GM23338 (cell line): Measurements from ENCODE around the gene LGALS1. TPM values are rescaled to one million over a fixed set of nuclear protein-coding genes. Genes with fewer than 3 reads are reported as not detected.

Experiments used
- ATAC-seq: fragments of 200-7000 bp; cut with Tn5 transposase; 3 replicates; pipeline ENCODE4 v1.9.1; 2020
- DNase-seq: peaks from one replicate; pipeline ENCODE4 v3.0.0-alpha.2; 2015; ENCODE audit warnings: low spot score
- H2AFZ ChIP-seq: fragments of 200-600 bp; sonication (generic); 2 replicates; pipeline ENCODE4 v1.8.0; 2016; ENCODE audit warnings: antibody characterized with exemption, mild to moderate bottlenecking, moderate library complexity
- H3F3A ChIP-seq: fragments of 200-600 bp; sonication (generic); replicated peaks from 2 replicates; pipeline ENCODE4 v1.8.0; 2017; ENCODE audit warnings: antibody characterized with exemption, mixed run types, low read depth
- H3K27ac ChIP-seq: fragments of 200-600 bp; sonication (generic); 2 replicates; pipeline ENCODE4 v1.6.1; 2016; ENCODE audit warnings: low read depth
- H3K27me3 ChIP-seq: fragments of 200-600 bp; sonication (generic); 2 replicates; pipeline ENCODE4 v1.8.0; 2016; ENCODE audit warnings: mild to moderate bottlenecking, mixed run types, moderate library complexity; ENCODE audit not compliant: insufficient read depth
- H3K36me3 ChIP-seq: fragments of 200-600 bp; sonication (generic); 2 replicates; pipeline ENCODE4 v1.8.0; 2016; ENCODE audit warnings: mild to moderate bottlenecking; ENCODE audit not compliant: insufficient read depth
- H3K4me1 ChIP-seq: fragments of 200-600 bp; sonication (generic); 2 replicates; pipeline ENCODE4 v1.8.0; 2016; ENCODE audit warnings: mild to moderate bottlenecking, moderate library complexity; ENCODE audit not compliant: insufficient read depth
- H3K4me2 ChIP-seq: fragments of 200-600 bp; sonication (generic); 2 replicates; pipeline ENCODE4 v1.7.1; 2017; ENCODE audit warnings: mixed run types
- H3K4me3 ChIP-seq: fragments of 200-600 bp; sonication (generic); 2 replicates; pipeline ENCODE4 v1.6.1; 2016; ENCODE audit warnings: mixed run types
- H3K79me2 ChIP-seq: fragments of 200-600 bp; sonication (generic); replicated peaks from 2 replicates; pipeline ENCODE4 v1.8.0; 2017; ENCODE audit warnings: mild to moderate bottlenecking; ENCODE audit not compliant: insufficient read depth
- H3K9me2 ChIP-seq: fragments of 200-600 bp; sonication (generic); 2 replicates; pipeline ENCODE4 v1.8.0; 2017; ENCODE audit not compliant: insufficient read depth
- H4K20me1 ChIP-seq: fragments of 200-600 bp; sonication (generic); replicated peaks from 2 replicates; pipeline ENCODE4 v1.8.0; 2017; ENCODE audit warnings: mild to moderate bottlenecking; ENCODE audit not compliant: insufficient read depth
- H3K27ac Mint-ChIP-seq: 2 replicates; pipeline ENCODE4 v1.8.0; 2020; ENCODE audit warnings: inconsistent platforms, mild to moderate bottlenecking, moderate library complexity, mixed read lengths
- H3K27me3 Mint-ChIP-seq: 3 replicates; pipeline ENCODE4 v1.8.0; 2022; ENCODE audit warnings: low read depth, mild to moderate bottlenecking, moderate library complexity, mixed read lengths, inconsistent platforms; ENCODE audit not compliant: insufficient read depth, poor library complexity
- H3K36me3 Mint-ChIP-seq: 3 replicates; pipeline ENCODE4 v1.8.0; 2021; ENCODE audit warnings: low read depth, mild to moderate bottlenecking, inconsistent platforms, moderate library complexity, mixed read lengths
- H3K4me1 Mint-ChIP-seq: 3 replicates; pipeline ENCODE4 v1.8.0; 2020; ENCODE audit warnings: mild to moderate bottlenecking, inconsistent platforms, mixed read lengths
- H3K4me3 Mint-ChIP-seq: 3 replicates; pipeline ENCODE4 v1.8.0; 2021; ENCODE audit warnings: moderate library complexity, mild to moderate bottlenecking, inconsistent platforms, mixed read lengths
- H3K9me3 Mint-ChIP-seq: 3 replicates; pipeline ENCODE4 v1.8.0; 2020; ENCODE audit warnings: moderate library complexity, mild to moderate bottlenecking, inconsistent platforms, mixed read lengths
- CREB1 ChIP-seq: fragments of 250-450 bp; sonication (Bioruptor Pico); IDR thresholded peaks from 2 replicates; pipeline ENCODE4 v1.5.0; 2020; ENCODE audit warnings: low read depth, mild to moderate bottlenecking, moderate library complexity
- CTCF ChIP-seq, 2 experiments: fragments of 200-600 bp in 1 of 2; sonication (generic) in 1 of 2; conservative IDR thresholded peaks; 2 replicates each; pipeline versions ENCODE4 v1.5.1 to v1.6.1; 2016 to 2017; ENCODE audit warnings: antibody characterized with exemption in 2 of 2, low read depth in 2 of 2, mild to moderate bottlenecking in 2 of 2, moderate library complexity in 1 of 2
- ETS1 ChIP-seq: IDR thresholded peaks from 2 replicates; pipeline ENCODE4 v1.6.1; 2016; ENCODE audit warnings: antibody characterized with exemption
- EZH2 ChIP-seq: fragments of 200-600 bp; sonication (generic); IDR thresholded peaks from one replicate; pipeline ENCODE4 v1.8.0; 2017; ENCODE audit warnings: antibody characterized with exemption, mild to moderate bottlenecking, low read depth; ENCODE audit not compliant: unreplicated experiment
- EZH2phosphoT487 ChIP-seq: fragments of 200-600 bp; sonication (generic); IDR thresholded peaks from one replicate; pipeline ENCODE4 v1.8.1; 2018; ENCODE audit warnings: antibody characterized with exemption; ENCODE audit not compliant: unreplicated experiment
- JUNB ChIP-seq: IDR thresholded peaks from one replicate; pipeline ENCODE4 v1.6.1; 2016; ENCODE audit warnings: antibody characterized with exemption; ENCODE audit not compliant: unreplicated experiment
- NANOG ChIP-seq: IDR thresholded peaks from 2 replicates; pipeline ENCODE4 v1.6.1; 2016; ENCODE audit warnings: antibody characterized with exemption, borderline replicate concordance
- POLR2AphosphoS5 ChIP-seq: IDR thresholded peaks from 2 replicates; pipeline ENCODE4 v1.6.1; 2016; ENCODE audit warnings: antibody characterized with exemption, low read depth
- REST ChIP-seq: IDR thresholded peaks from one replicate; pipeline ENCODE4 v1.6.1; 2018; ENCODE audit warnings: antibody characterized with exemption; ENCODE audit not compliant: unreplicated experiment
- STAT1 ChIP-seq: IDR thresholded peaks from one replicate; pipeline ENCODE4 v1.6.1; 2016; ENCODE audit warnings: antibody characterized with exemption; ENCODE audit not compliant: unreplicated experiment
- ZNF114 ChIP-seq: fragments of 250-450 bp; sonication (Bioruptor Pico); IDR thresholded peaks from 2 replicates; pipeline ENCODE4 v1.5.0; 2020; ENCODE audit warnings: mild to moderate bottlenecking, moderate library complexity
- ZNF331 ChIP-seq: fragments of 250-450 bp; sonication (Bioruptor Pico); IDR thresholded peaks from 2 replicates; pipeline ENCODE4 v1.5.0; 2020; ENCODE audit warnings: low read depth, mild to moderate bottlenecking, moderate library complexity
- ZNF462 ChIP-seq: fragments of 250-450 bp; sonication (Bioruptor Pico); IDR thresholded peaks from 2 replicates; pipeline ENCODE4 v1.5.0; 2020; ENCODE audit warnings: mild to moderate bottlenecking, moderate library complexity
- polyA plus RNA-seq: library from polyadenylated mRNA; unstranded; fragments of >200 nt; fragmentation: Nextera tagmentation; extraction: Ambion mirVana; gene quantifications from 2 replicates; pipeline ENCODE4 v1.2.1, GENCODE V29; 2016
- total RNA-seq: library from RNA; depleted of rRNA; stranded (reverse); fragments of >200 nt; shearing (Covaris generic); gene quantifications from 2 replicates; pipeline ENCODE4 v1.2.3, GENCODE V29; 2014

LGALS1 gene
- total and polyA plus RNA-seq, 2 experiments from 2014 or later = 31.2 to 62.5 TPM

- Histone ChIP-seq H3K27ac (peak overlapping the region; percentile 90), H3K36me3 (no peaks in the 10 kb centered on the region), H3K4me3 (peak overlapping the region; percentile 49), H3K27me3 (no peaks in the 10 kb centered on the region), H3K79me2 (no peaks in the 10 kb centered on the region), H4K20me1 (no peaks in the 10 kb centered on the region; the same call in 1 of the 2 replicates), H3K9me2 (no peaks in the 10 kb centered on the region), H2AFZ (no peak overlapping the region), H3F3A (peaks cover 26% of the 10 kb centered on the region), H3K4me2 (peak overlapping the region; percentile 79), H3K4me1 (peaks cover 27% of the 10 kb centered on the region)
- peaks cover 33% of the 10 kb centered on the region for H3K4me1 Mint-ChIP-seq
- H3K36me3 Mint-ChIP-seq = no peaks in the 10 kb centered on the region
- DNase-seq = no peak
- H3K27me3 Mint-ChIP-seq = peaks cover 20% of the 10 kb centered on the region
- no peak for ATAC-seq
- H3K27ac Mint-ChIP-seq = peak overlapping the region; percentile 87
- no peak for TF ChIP-seq CREB1
- no peak for TF ChIP-seq ETS1
- no peak for TF ChIP-seq CTCF (conservative IDR thresholded peaks at IDR 0.05; ENCODE audit: low read depth in 2 of 2)
- TF ChIP-seq POLR2AphosphoS5 = no peak
- no peak for TF ChIP-seq NANOG
- TF ChIP-seq ZNF114 (CRISPR knock-in tag) = no peak
- no peak for TF ChIP-seq EZH2phosphoT487
- TF ChIP-seq REST = no peak
- TF ChIP-seq ZNF331 (CRISPR knock-in tag) = no peak
- no peak for TF ChIP-seq JUNB
- TF ChIP-seq EZH2 = no peak
- TF ChIP-seq STAT1 = no peak
- TF ChIP-seq ZNF462 (CRISPR knock-in tag) = no peak
- no peaks in the 10 kb centered on the region for H3K9me3 Mint-ChIP-seq
- H3K4me3 Mint-ChIP-seq = no peak overlapping the region; the same call in 2 of the 3 replicates
Measured at GRCh38 chr22:37633089-37633624, 42.3 kb upstream of the LGALS1 start.
